CD4-positive, alpha-beta T cell (primary cell): ENCODE results near the gene ZC3H15. TPM values are rescaled to one million over a fixed set of nuclear protein-coding genes. Genes with fewer than 3 reads are reported as not detected.

Source experiments
- ATAC-seq: fragments of 200-7000 bp; cut with Tn5 transposase; one replicate; pipeline ENCODE4 v1.10.0; 2022; ENCODE audit warnings: mild to moderate bottlenecking; ENCODE audit not compliant: poor library complexity
- CTCF ChIA-PET: fragments of 350-600 bp; sonication (Branson Sonifier 250); formaldehyde crosslinking; loops from one replicate; lab custom pipeline; 2021; ENCODE audit warnings: antibody characterized with exemption, inconsistent platforms; lab: Charles Lee
- POLR2A ChIA-PET: fragments of 350-600 bp; sonication (Branson Sonifier 250); formaldehyde crosslinking; loops from one replicate; lab custom pipeline; 2021; ENCODE audit warnings: antibody characterized with exemption, inconsistent platforms; lab: Charles Lee
- DNase-seq, 14 experiments: peaks; one replicate each; pipeline ENCODE4 v3.0.0-alpha.2; 2013 to 2020; ENCODE audit warnings: mixed read lengths in 2 of 14
- H3K27ac ChIP-seq, 2 donors: one replicate each; pipeline versions ENCODE4 v1.5.1 to v1.7.0; 2013; ENCODE audit warnings: low read length in 2 of 2, low read depth in 1 of 2, mild to moderate bottlenecking in 1 of 2
- H3K27me3 ChIP-seq, 2 experiments: 1 replicate in 1 of 2; 2 replicates in 1 of 2; pipeline versions ENCODE4 v1.6.1 to v1.7.0; 2013; ENCODE audit warnings: low read length in 2 of 2, control low read depth in 1 of 2, mild to moderate bottlenecking in 1 of 2, moderate library complexity in 1 of 2; ENCODE audit not compliant: insufficient read depth in 2 of 2, control insufficient read depth in 1 of 2
- H3K36me3 ChIP-seq: one replicate; pipeline ENCODE4 v1.6.1; 2013; ENCODE audit warnings: low read length, control low read depth; ENCODE audit not compliant: insufficient read depth
- H3K4me1 ChIP-seq: one replicate; pipeline ENCODE4 v1.6.1; 2013; ENCODE audit warnings: low read length, control low read depth; ENCODE audit not compliant: insufficient read depth
- H3K4me3 ChIP-seq: one replicate; pipeline ENCODE4 v1.5.1; 2013; ENCODE audit warnings: mild to moderate bottlenecking, low read length, moderate library complexity
- H3K9me3 ChIP-seq, 2 experiments: 1 replicate in 1 of 2; 2 replicates in 1 of 2; pipeline versions ENCODE4 v1.6.1 to v1.7.0; 2013; ENCODE audit warnings: low read length in 2 of 2, mild to moderate bottlenecking in 2 of 2, control low read depth in 1 of 2, moderate library complexity in 1 of 2; ENCODE audit not compliant: control insufficient read depth in 1 of 2, insufficient read depth in 1 of 2
- H3K27ac Mint-ChIP-seq: one replicate; pipeline ENCODE4 v1.8.0; 2020; ENCODE audit warnings: mixed read lengths
- H3K27me3 Mint-ChIP-seq: one replicate; pipeline ENCODE4 v1.8.0; 2021; ENCODE audit warnings: mixed read lengths
- H3K36me3 Mint-ChIP-seq: one replicate; pipeline ENCODE4 v1.8.0; 2021; ENCODE audit warnings: low read depth, mixed read lengths
- H3K4me1 Mint-ChIP-seq: one replicate; pipeline ENCODE4 v1.8.0; 2021; ENCODE audit warnings: low read depth, mixed read lengths
- H3K4me3 Mint-ChIP-seq: one replicate; pipeline ENCODE4 v1.8.0; 2020; ENCODE audit warnings: mild to moderate bottlenecking, mixed read lengths
- H3K9me3 Mint-ChIP-seq: one replicate; pipeline ENCODE4 v1.8.0; 2020; ENCODE audit warnings: mixed read lengths
- intact Hi-C, 2 experiments: fragments of 100-400 bp; cut with DNase I in 1 of 2; cut with micrococcal nuclease in 1 of 2; formaldehyde crosslinking; loops; one replicate each; pipeline versions ENCODE4 v1.15.1 to v1.9.0; 2023 to 2025; cut with DNase I, micrococcal nuclease
- total RNA-seq, 174 experiments: library from RNA in 2 of 174; stranded (reverse) in 2 of 174; gene quantifications; one replicate each; pipeline ENCODE4 v1.2.3 and lab custom pipeline; 2021 to 2026
- TF ChIP-seq, protein P1 (sequence below): fragments of 200-600 bp; IDR thresholded peaks from one replicate; pipeline ENCODE4 v1.8.0; 2022; ENCODE audit warnings: antibody characterized with exemption, mild to moderate bottlenecking

ZC3H15 gene
- total RNA-seq, 2 experiments from 2014 or later = 124 to 140 TPM

DNA sequence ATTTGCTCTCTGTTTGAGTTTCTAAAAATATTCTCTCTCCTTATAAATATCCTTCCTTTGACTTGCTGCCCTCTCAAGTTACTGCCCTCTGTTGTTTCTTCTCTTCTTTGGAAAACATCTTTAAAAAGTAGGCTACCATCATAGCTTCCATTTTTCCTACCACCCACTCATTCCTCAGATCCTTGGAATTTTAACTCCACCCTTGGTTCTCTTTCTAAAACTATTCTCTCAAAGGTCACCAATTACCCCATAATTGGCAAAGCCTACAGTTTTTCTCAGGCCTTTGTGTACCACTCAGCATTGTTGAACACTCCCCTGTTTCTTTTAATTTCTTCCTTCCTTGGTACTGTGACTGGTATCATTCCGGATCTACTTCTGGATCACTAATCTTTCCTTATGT lies 60.8 kb downstream of the ZC3H15 start:
- no peak overlapping the region for H3K27ac Mint-ChIP-seq
- Histone ChIP-seq H3K9me3 (no peaks in the 10 kb centered on the region), H3K4me3 (no peak overlapping the region), H3K27me3 (no peaks in the 10 kb centered on the region), H3K4me1 (no peaks in the 10 kb centered on the region), H3K27ac (no peak overlapping the region), H3K36me3 (no peaks in the 10 kb centered on the region)
- POLR2A ChIA-PET = no interaction called here
- no peak for ATAC-seq
- H3K4me1 Mint-ChIP-seq = no peaks in the 10 kb centered on the region
- TF ChIP-seq, protein P1, sequence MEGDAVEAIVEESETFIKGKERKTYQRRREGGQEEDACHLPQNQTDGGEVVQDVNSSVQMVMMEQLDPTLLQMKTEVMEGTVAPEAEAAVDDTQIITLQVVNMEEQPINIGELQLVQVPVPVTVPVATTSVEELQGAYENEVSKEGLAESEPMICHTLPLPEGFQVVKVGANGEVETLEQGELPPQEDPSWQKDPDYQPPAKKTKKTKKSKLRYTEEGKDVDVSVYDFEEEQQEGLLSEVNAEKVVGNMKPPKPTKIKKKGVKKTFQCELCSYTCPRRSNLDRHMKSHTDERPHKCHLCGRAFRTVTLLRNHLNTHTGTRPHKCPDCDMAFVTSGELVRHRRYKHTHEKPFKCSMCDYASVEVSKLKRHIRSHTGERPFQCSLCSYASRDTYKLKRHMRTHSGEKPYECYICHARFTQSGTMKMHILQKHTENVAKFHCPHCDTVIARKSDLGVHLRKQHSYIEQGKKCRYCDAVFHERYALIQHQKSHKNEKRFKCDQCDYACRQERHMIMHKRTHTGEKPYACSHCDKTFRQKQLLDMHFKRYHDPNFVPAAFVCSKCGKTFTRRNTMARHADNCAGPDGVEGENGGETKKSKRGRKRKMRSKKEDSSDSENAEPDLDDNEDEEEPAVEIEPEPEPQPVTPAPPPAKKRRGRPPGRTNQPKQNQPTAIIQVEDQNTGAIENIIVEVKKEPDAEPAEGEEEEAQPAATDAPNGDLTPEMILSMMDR = no peak
- no peaks in the 10 kb centered on the region for H3K36me3 Mint-ChIP-seq
- peaks cover 5% of the 10 kb centered on the region for H3K27me3 Mint-ChIP-seq
- H3K4me3 Mint-ChIP-seq = no peak overlapping the region
- no peaks in the 10 kb centered on the region for H3K9me3 Mint-ChIP-seq
- CTCF ChIA-PET = no interaction called here
- intact Hi-C loops = no loop called here
- DNase-seq = no peak

DNA sequence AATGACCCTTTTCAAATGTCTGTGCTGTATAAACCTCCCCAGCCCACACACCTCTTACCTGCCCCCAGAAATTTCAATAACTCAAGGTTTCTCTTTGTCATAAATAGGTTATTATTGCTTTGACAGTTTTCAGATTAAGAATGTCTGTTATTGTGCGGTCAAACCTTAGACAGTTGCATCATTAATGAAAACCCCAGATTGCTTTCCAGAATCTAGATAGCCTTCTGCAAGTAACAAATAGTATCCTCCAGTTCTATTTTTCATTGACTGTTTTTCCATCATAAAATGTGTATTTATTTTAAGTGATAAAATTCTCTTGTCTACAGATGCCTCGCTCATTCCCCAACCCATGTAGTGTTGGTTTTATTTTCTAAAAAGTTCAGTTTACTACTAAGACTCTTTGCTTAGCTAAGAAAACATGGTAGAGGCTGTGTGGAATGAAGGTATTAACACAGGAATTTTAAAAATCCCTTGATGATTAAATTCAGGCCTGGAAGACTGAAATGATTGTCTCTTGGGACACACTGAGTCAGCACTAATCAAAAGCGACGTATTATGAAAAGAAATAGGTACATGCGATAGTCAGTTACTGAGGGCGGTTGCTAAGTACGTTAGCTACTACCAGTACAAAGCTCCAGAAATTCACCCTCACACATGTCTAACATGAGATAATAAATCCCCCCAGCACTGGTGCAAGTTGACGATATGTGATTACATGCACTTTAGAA lies 65.4 kb downstream of the ZC3H15 start:
- H3K9me3 ChIP-seq = no peaks in the 10 kb centered on the region
- Mint-ChIP-seq H3K27ac (no peak overlapping the region), H3K9me3 (no peaks in the 10 kb centered on the region), H3K4me3 (no peak overlapping the region), H3K27me3 (peaks cover 5% of the 10 kb centered on the region), H3K36me3 (no peaks in the 10 kb centered on the region), H3K4me1 (no peaks in the 10 kb centered on the region)
- no peak for ATAC-seq
- CTCF ChIA-PET = no interaction called here
- H3K36me3 ChIP-seq = no peaks in the 10 kb centered on the region
- H3K27me3 ChIP-seq = no peaks in the 10 kb centered on the region
- intact Hi-C loops = no loop called here
- POLR2A ChIA-PET = no interaction called here
- no peak for DNase-seq
- H3K4me1 ChIP-seq = no peaks in the 10 kb centered on the region
- no peak overlapping the region for H3K27ac ChIP-seq
- no peak overlapping the region for H3K4me3 ChIP-seq
- TF ChIP-seq, protein P1 = no peak

GRCh38 chr2:186554429-186554828 lies 68.4 kb downstream of the ZC3H15 start:
- POLR2A ChIA-PET = no interaction called here
- no peaks in the 10 kb centered on the region for H3K4me1 ChIP-seq
- ATAC-seq = no peak
- H3K9me3 ChIP-seq = no peaks in the 10 kb centered on the region
- Mint-ChIP-seq H3K36me3 (no peaks in the 10 kb centered on the region), H3K4me3 (no peak overlapping the region), H3K27ac (no peak overlapping the region), H3K9me3 (no peaks in the 10 kb centered on the region), H3K27me3 (peaks cover 5% of the 10 kb centered on the region), H3K4me1 (no peaks in the 10 kb centered on the region)
- CTCF ChIA-PET = no interaction called here
- H3K27ac ChIP-seq = no peak overlapping the region
- TF ChIP-seq, protein P1 = no peak
- no peaks in the 10 kb centered on the region for H3K36me3 ChIP-seq
- intact Hi-C loops = no loop called here
- no peaks in the 10 kb centered on the region for H3K27me3 ChIP-seq
- no peak for DNase-seq
- no peak overlapping the region for H3K4me3 ChIP-seq
